Gastroesophageal sphincter (tissue), 3 donors: ENCODE measurements around the gene PTPRE.

Source experiments
- CTCF ChIP-seq, 4 experiments: fragments of 200-600 bp in 2 of 4; fragments of 450-650 bp in 2 of 4; sonication (generic) in 1 of 4; IDR thresholded peaks; one replicate each; pipeline ENCODE4 v1.5.1; 2017 to 2019; ENCODE audit warnings: antibody characterized with exemption in 4 of 4, mild to moderate bottlenecking in 2 of 4, moderate library complexity in 2 of 4
- EP300 ChIP-seq: sonication (generic); formaldehyde crosslinking; IDR thresholded peaks from one replicate; pipeline ENCODE4 v1.6.1; 2017; ENCODE audit warnings: antibody characterized with exemption, mild to moderate bottlenecking
- POLR2A ChIP-seq, 2 donors: fragments of 450-650 bp; IDR thresholded peaks; one replicate each; pipeline ENCODE4 v1.6.1; 2017; ENCODE audit warnings: antibody characterized with exemption in 2 of 2, mild to moderate bottlenecking in 2 of 2, moderate library complexity in 1 of 2
- POLR2AphosphoS5 ChIP-seq: sonication (generic); formaldehyde crosslinking; IDR thresholded peaks from one replicate; pipeline ENCODE4 v1.6.1; 2017; ENCODE audit warnings: antibody characterized with exemption

- TF ChIP-seq POLR2A (IDR thresholded peaks at IDR 0.05) (no peak), POLR2AphosphoS5 (no peak), CTCF (IDR thresholded peaks at IDR 0.05) (no peak), EP300 (no peak)
Observed at GRCh38 chr10:127972751-127973357, 66.0 kb downstream of the PTPRE start.
